Measurements from ENCODE around the gene UQCRC1.

DNA sequence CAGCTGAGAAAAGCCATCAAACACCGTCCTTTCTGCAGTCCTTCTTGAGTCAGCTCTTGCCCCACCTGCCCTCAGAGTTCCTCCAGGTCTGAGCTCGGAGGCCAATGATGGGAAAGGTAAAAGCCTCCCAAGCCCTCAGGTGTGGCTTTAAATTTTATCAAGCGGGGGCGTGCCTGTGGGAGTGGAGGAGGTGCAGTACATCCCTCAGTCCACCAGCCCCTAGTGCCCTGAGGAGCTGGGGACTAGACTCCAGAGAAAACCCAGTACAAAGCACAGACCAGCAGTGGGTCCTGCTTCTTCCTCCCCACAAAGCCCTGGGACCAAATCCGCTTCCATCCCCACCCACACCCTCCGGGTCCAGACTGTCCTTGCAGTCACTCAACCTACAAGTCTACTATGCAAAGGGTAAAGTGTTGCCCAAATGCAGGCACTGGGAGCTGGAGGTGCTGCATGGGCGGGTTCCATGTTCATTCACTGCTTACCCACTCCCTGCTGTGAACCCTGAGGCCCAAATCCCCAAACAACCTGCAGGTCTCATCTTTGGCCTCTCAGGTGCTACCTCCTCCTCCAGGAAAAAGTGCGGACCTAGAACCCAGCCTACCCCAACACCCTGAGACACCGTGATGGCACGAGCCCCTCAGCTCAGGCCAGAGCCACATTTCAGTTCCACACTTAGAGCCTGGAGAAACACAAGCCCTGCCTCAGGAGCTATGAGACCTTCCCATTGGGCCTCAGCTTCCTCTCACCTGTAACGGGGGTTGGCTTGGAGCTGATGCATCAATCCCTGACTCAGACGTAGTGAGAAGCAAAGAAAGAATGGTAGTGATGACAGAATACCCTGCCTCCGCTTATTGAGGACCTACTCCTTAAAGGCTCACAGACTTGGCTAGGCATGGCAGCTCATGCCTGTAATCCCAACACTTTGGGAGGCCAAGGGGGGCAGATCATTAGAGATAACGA, 55.3 kb downstream of the UQCRC1 start:
- TF ChIP-seq CTCF (IDR thresholded peaks at IDR 0.05): no peak
- TF ChIP-seq POLR2A (IDR thresholded peaks at IDR 0.05): no peak
- TF ChIP-seq POLR2AphosphoS5 (IDR thresholded peaks at IDR 0.05): no peak

All from breast epithelium (tissue), 3 donors.